ENCODE data around the gene CES3.
"Not testable (repeated sequence)": the region's sequence is repeated elsewhere in the genome, so short reads cannot be mapped to it uniquely, and the experiment has no call there.

Gene CES3

GRCh38 chr16:66970775-66971720, 10.0 kb downstream of the CES3 start:
- no peak for DNase-seq (ENCODE audit: low spot score)

GRCh38 chr16:66972983-66973382, 11.9 kb downstream of the CES3 start:
- DNase-seq (ENCODE audit: low spot score) = no peak

GRCh38 chr16:66973716-66974115, 12.7 kb downstream of the CES3 start:
- no peak for DNase-seq (ENCODE audit: low spot score)

- DNase-seq (ENCODE audit: low spot score) = not testable (repeated sequence)
Observed at GRCh38 chr16:66974156-66974931, 13.3 kb downstream of the CES3 start.

- DNase-seq (ENCODE audit: low spot score) = not testable (repeated sequence)
Observed at GRCh38 chr16:66974932-66975246, 13.8 kb downstream of the CES3 start.

- no peak for DNase-seq (ENCODE audit: low spot score)
Observed at GRCh38 chr16:66975302-66975893, 14.3 kb downstream of the CES3 start.

- DNase-seq (ENCODE audit: low spot score) = no peak
Observed at GRCh38 chr16:66976746-66977145, 15.7 kb downstream of the CES3 start.

GRCh38 chr16:66977341-66978113, 16.5 kb downstream of the CES3 start:
- DNase-seq (ENCODE audit: low spot score) = peak; percentile 81

GRCh38 chr16:66979011-66979717, 18.1 kb downstream of the CES3 start:
- DNase-seq (ENCODE audit: low spot score) = no peak

- no peak for DNase-seq (ENCODE audit: low spot score)
Observed at GRCh38 chr16:66983033-66983432, 22.0 kb downstream of the CES3 start.

- no peak for DNase-seq (ENCODE audit: low spot score)
Observed at GRCh38 chr16:66984892-66985311, 23.8 kb downstream of the CES3 start.

GRCh38 chr16:66986559-66986958, 25.5 kb downstream of the CES3 start:
- DNase-seq (ENCODE audit: low spot score) = no peak

GRCh38 chr16:66988197-66988788, 27.2 kb downstream of the CES3 start, which contains the start of gene CES4A:
TSS of gene CES4A (plus strand) at chr16:66988589. CDS start at chr16:66988773, 184 bp downstream.
- no peak for DNase-seq (ENCODE audit: low spot score)

- DNase-seq (ENCODE audit: low spot score) = no peak
Observed at GRCh38 chr16:66991545-66992077, 30.5 kb downstream of the CES3 start.

GRCh38 chr16:66993558-66993957, 32.5 kb downstream of the CES3 start:
- not testable (repeated sequence) for DNase-seq (ENCODE audit: low spot score)

- no peak for DNase-seq (ENCODE audit: low spot score)
Observed at GRCh38 chr16:66996324-66996982, 35.4 kb downstream of the CES3 start.

- DNase-seq (ENCODE audit: low spot score) = no peak
Observed at GRCh38 chr16:66996983-66997358, 35.9 kb downstream of the CES3 start.

- DNase-seq (ENCODE audit: low spot score) = peak; percentile 81
Observed at GRCh38 chr16:67000384-67001351, 39.6 kb downstream of the CES3 start.

- DNase-seq (ENCODE audit: low spot score) = no peak
Observed at GRCh38 chr16:67001726-67002125, 40.7 kb downstream of the CES3 start.

Data from cerebellar cortex (tissue), 1 donor.